Measurements from ENCODE around the gene ZNFX1.

ZNFX1 gene

GRCh38 chr20:49288784-49289696 lies 11.2 kb upstream of the ZNFX1 start:
- peaks cover 23% of the 10 kb centered on the region; the same call in 1 of the 2 replicates for H3K4me1 ChIP-seq (ENCODE audit: insufficient read depth, low read length)
- H3K79me2 ChIP-seq (ENCODE audit: insufficient read depth, low read length): peaks cover 43% of the 10 kb centered on the region
- no peak overlapping the region for H3K9ac ChIP-seq (ENCODE audit: low read depth, low read length)
- H4K20me1 ChIP-seq (ENCODE audit: insufficient read depth, low read length): peaks cover 63% of the 10 kb centered on the region
- H3K27ac ChIP-seq (ENCODE audit: low read length): no peak overlapping the region
- H2AFZ ChIP-seq (ENCODE audit: low read depth, low read length): no peak overlapping the region
- H3K36me3 ChIP-seq (ENCODE audit: insufficient read depth, low read length): peaks cover 86% of the 10 kb centered on the region
- H3K9me3 ChIP-seq (ENCODE audit: insufficient read depth, low read length, severe bottlenecking): peaks cover 25% of the 10 kb centered on the region
- no peak overlapping the region for H3K4me3 ChIP-seq (ENCODE audit: low read depth in 1 of 2, low read length in 2 of 2)
- TF ChIP-seq CTCF (IDR thresholded peaks at IDR 0.05; ENCODE audit: borderline replicate concordance, extremely low read depth, low read length, poor library complexity, severe bottlenecking) (no peak), EZH2 (IDR thresholded peaks at IDR 0.05; ENCODE audit: borderline replicate concordance, low read depth, low read length, severe bottlenecking) (no peak)
- no peak overlapping the region for H3K4me2 ChIP-seq (ENCODE audit: insufficient read depth, low read length)
- ATAC-seq (ENCODE audit: insufficient read depth, low read depth) (no peak), DNase-seq (no peak)
- no peaks in the 10 kb centered on the region for H3K27me3 ChIP-seq (ENCODE audit: insufficient read depth, low read length, poor library complexity)

DNA sequence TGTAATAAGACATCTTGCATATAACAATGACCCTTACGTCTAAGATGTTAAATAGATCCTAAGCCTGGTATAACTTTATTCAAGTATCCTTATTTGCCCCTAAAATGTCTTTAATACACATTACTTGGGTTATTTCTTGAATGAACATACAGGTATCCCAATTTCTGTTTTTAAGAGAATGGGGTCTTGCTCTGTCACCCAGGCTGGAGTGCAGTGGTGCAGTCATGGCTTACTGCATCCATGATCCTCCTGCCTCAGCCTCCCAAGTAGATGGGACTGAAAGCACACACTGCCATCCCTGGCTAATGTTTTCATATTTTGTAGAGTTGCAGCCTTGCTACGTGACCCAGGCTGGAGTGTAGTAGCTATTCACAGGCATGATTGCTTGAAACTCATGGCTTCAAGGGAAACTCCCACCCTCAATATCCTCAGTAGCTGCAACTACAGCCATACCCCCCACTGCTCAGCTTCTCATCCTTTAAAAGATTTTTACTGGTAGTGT lies 10.4 kb upstream of the ZNFX1 start:
- Histone ChIP-seq H3K27ac (ENCODE audit: low read length) (no peak overlapping the region), H3K9ac (ENCODE audit: low read depth, low read length) (no peak overlapping the region), H3K36me3 (ENCODE audit: insufficient read depth, low read length) (peaks cover 94% of the 10 kb centered on the region), H3K4me2 (ENCODE audit: insufficient read depth, low read length) (no peak overlapping the region; the same call in 1 of the 2 replicates), H3K4me3 (ENCODE audit: low read depth in 1 of 2, low read length in 2 of 2) (no peak overlapping the region), H3K27me3 (ENCODE audit: insufficient read depth, low read length, poor library complexity) (no peaks in the 10 kb centered on the region), H3K9me3 (ENCODE audit: insufficient read depth, low read length, severe bottlenecking) (peaks cover 28% of the 10 kb centered on the region), H2AFZ (ENCODE audit: low read depth, low read length) (no peak overlapping the region), H3K79me2 (ENCODE audit: insufficient read depth, low read length) (peaks cover 51% of the 10 kb centered on the region), H4K20me1 (ENCODE audit: insufficient read depth, low read length) (peaks cover 70% of the 10 kb centered on the region), H3K4me1 (ENCODE audit: insufficient read depth, low read length) (peaks cover 31% of the 10 kb centered on the region)
- DNase-seq (no peak), ATAC-seq (ENCODE audit: insufficient read depth, low read depth) (no peak)
- TF ChIP-seq EZH2 (IDR thresholded peaks at IDR 0.05; ENCODE audit: borderline replicate concordance, low read depth, low read length, severe bottlenecking) (no peak), CTCF (IDR thresholded peaks at IDR 0.05; ENCODE audit: borderline replicate concordance, extremely low read depth, low read length, poor library complexity, severe bottlenecking) (no peak)

DNA sequence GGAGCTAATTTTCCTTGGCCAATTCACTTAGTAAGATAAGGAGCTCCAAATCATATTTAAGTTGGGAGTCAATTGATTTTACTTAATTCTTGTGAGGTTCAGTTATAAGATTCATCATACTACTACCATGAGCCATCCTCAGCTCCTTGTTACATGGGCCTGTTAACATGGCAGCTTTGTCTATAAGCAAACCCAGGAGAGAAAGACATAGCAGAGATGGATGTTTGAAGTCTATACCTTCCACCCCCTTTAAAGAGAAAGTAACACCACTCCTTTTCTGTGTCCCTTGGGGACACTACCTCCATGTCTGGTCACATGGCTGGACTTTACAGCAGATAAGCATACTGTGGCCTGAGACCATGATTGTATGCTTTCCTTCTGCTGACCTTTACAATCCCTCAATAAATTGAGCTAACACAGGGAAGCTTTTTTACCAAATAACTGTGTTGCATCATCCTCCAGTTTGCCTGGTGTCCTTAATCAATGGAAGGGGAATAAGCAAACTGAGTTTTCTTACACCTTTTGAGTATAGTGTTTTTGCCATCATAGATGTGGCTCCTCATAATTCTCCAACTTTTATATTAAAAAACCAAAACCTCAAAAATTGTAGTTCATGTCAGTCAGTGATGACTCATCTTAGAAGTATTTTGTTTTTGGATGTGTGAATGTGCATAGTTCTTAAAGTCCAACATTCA lies 9.8 kb upstream of the ZNFX1 start:
- peaks cover 97% of the 10 kb centered on the region for H3K36me3 ChIP-seq (ENCODE audit: insufficient read depth, low read length)
- peaks cover 34% of the 10 kb centered on the region for H3K9me3 ChIP-seq (ENCODE audit: insufficient read depth, low read length, severe bottlenecking)
- H3K79me2 ChIP-seq (ENCODE audit: insufficient read depth, low read length): peaks cover 57% of the 10 kb centered on the region
- DNase-seq (no peak), ATAC-seq (ENCODE audit: insufficient read depth, low read depth) (no peak)
- H2AFZ ChIP-seq (ENCODE audit: low read depth, low read length): no peak overlapping the region
- H3K4me2 ChIP-seq (ENCODE audit: insufficient read depth, low read length): peak overlapping the region; percentile 18; the same call in 1 of the 2 replicates
- H3K27ac ChIP-seq (ENCODE audit: low read length): no peak overlapping the region
- no peak overlapping the region for H3K4me3 ChIP-seq (ENCODE audit: low read depth in 1 of 2, low read length in 2 of 2)
- no peak for TF ChIP-seq CTCF (IDR thresholded peaks at IDR 0.05; ENCODE audit: borderline replicate concordance, extremely low read depth, low read length, poor library complexity, severe bottlenecking)
- no peak for TF ChIP-seq EZH2 (IDR thresholded peaks at IDR 0.05; ENCODE audit: borderline replicate concordance, low read depth, low read length, severe bottlenecking)
- H3K27me3 ChIP-seq (ENCODE audit: insufficient read depth, low read length, poor library complexity): no peaks in the 10 kb centered on the region
- peaks cover 76% of the 10 kb centered on the region for H4K20me1 ChIP-seq (ENCODE audit: insufficient read depth, low read length)
- H3K9ac ChIP-seq (ENCODE audit: low read depth, low read length): no peak overlapping the region
- peaks cover 37% of the 10 kb centered on the region for H3K4me1 ChIP-seq (ENCODE audit: insufficient read depth, low read length)
